Neuronal stem cell (in vitro differentiated cells): ENCODE results near the gene TBK1.

Source experiments
- DNase-seq: peaks from one replicate; pipeline ENCODE4 v3.0.0-alpha.2; 2013; ENCODE audit warnings: low spot score
- H2AFZ ChIP-seq: one replicate; pipeline ENCODE4 v1.6.1; 2013; ENCODE audit warnings: mild to moderate bottlenecking, low read length, inconsistent platforms
- H2AK5ac ChIP-seq: 2 replicates; pipeline ENCODE4 v1.6.1; 2013; ENCODE audit warnings: low read depth, mild to moderate bottlenecking, inconsistent platforms, low read length, moderate library complexity, mixed read lengths
- H2BK120ac ChIP-seq: 2 replicates; pipeline ENCODE4 v1.6.1; 2013; ENCODE audit warnings: low read depth, mild to moderate bottlenecking, inconsistent platforms, low read length, moderate library complexity, mixed read lengths
- H2BK12ac ChIP-seq: one replicate; pipeline ENCODE4 v1.6.1; 2013; ENCODE audit warnings: low read length, inconsistent platforms
- H2BK15ac ChIP-seq: 2 replicates; pipeline ENCODE4 v1.6.1; 2013; ENCODE audit warnings: mild to moderate bottlenecking, low read length, inconsistent platforms, mixed read lengths
- H2BK5ac ChIP-seq: one replicate; pipeline ENCODE4 v1.6.1; 2013; ENCODE audit warnings: inconsistent platforms, mild to moderate bottlenecking, low read length, moderate library complexity
- H3K14ac ChIP-seq: one replicate; pipeline ENCODE4 v1.6.1; 2013; ENCODE audit warnings: low read length, inconsistent platforms
- H3K18ac ChIP-seq: 2 replicates; pipeline ENCODE4 v1.6.1; 2013; ENCODE audit warnings: low read length, inconsistent platforms
- H3K23ac ChIP-seq: 2 replicates; pipeline ENCODE4 v1.6.1; 2013; ENCODE audit warnings: low read depth, mild to moderate bottlenecking, mixed read lengths, low read length, inconsistent platforms; ENCODE audit not compliant: poor library complexity
- H3K27ac ChIP-seq: replicated peaks from 3 replicates; pipeline ENCODE4 v1.5.1; 2013; ENCODE audit warnings: low read length, inconsistent platforms
- H3K27me3 ChIP-seq, 3 experiments: 2 replicates each; pipeline ENCODE4 v1.6.1; 2013; ENCODE audit warnings: low read length in 3 of 3, mild to moderate bottlenecking in 2 of 3, inconsistent platforms in 1 of 3, low read depth in 1 of 3, mixed read lengths in 1 of 3, moderate library complexity in 1 of 3; ENCODE audit not compliant: control insufficient read depth in 3 of 3, insufficient read depth in 3 of 3
- H3K36me3 ChIP-seq, 2 donors: replicated peaks in 1 of 2; 2 replicates each; pipeline ENCODE4 v1.6.1; 2013; ENCODE audit warnings: low read length in 2 of 2; ENCODE audit not compliant: control insufficient read depth in 2 of 2, insufficient read depth in 2 of 2
- H3K4ac ChIP-seq: 2 replicates; pipeline ENCODE4 v1.6.1; 2013; ENCODE audit warnings: inconsistent platforms, mild to moderate bottlenecking, low read length, moderate library complexity
- H3K4me1 ChIP-seq, 2 donors: 1 replicate in 1 of 2; 2 replicates in 1 of 2; pipeline ENCODE4 v1.6.1; 2013; ENCODE audit warnings: low read length in 2 of 2, low read depth in 1 of 2; ENCODE audit not compliant: control insufficient read depth in 2 of 2, insufficient read depth in 1 of 2
- H3K4me2 ChIP-seq: one replicate; pipeline ENCODE4 v1.6.1; 2013; ENCODE audit warnings: mild to moderate bottlenecking, low read length, inconsistent platforms; ENCODE audit not compliant: insufficient read depth, poor library complexity, severe bottlenecking
- H3K4me3 ChIP-seq, 2 donors: 2 replicates each; pipeline ENCODE4 v1.5.1; 2013; ENCODE audit warnings: low read length in 2 of 2, mild to moderate bottlenecking in 2 of 2, inconsistent platforms in 1 of 2, moderate library complexity in 1 of 2
- H3K79me1 ChIP-seq: one replicate; pipeline ENCODE4 v1.6.1; 2013; ENCODE audit warnings: low read depth, mild to moderate bottlenecking, inconsistent platforms, low read length, moderate library complexity
- H3K9ac ChIP-seq: one replicate; pipeline ENCODE4 v1.6.1; 2013; ENCODE audit warnings: mild to moderate bottlenecking, low read depth, low read length, inconsistent platforms; ENCODE audit not compliant: poor library complexity
- H3K9me3 ChIP-seq, 2 donors: replicated peaks in 1 of 2; 2 replicates each; pipeline versions ENCODE3 to v1.6.1; 2013; ENCODE audit warnings: low read length in 2 of 2, mild to moderate bottlenecking in 2 of 2, inconsistent platforms in 1 of 2, low read depth in 1 of 2, mixed read lengths in 1 of 2, moderate library complexity in 1 of 2; ENCODE audit not compliant: control insufficient read depth in 2 of 2, insufficient read depth in 1 of 2
- H4K8ac ChIP-seq: one replicate; pipeline ENCODE4 v1.6.1; 2013; ENCODE audit warnings: low read depth, mild to moderate bottlenecking, inconsistent platforms, low read length, moderate library complexity
- H4K91ac ChIP-seq: one replicate; pipeline ENCODE4 v1.6.1; 2013; ENCODE audit warnings: low read length, low read depth, mild to moderate bottlenecking, inconsistent platforms; ENCODE audit not compliant: poor library complexity
- WGBS, 2 donors: extraction: QIAGEN DNeasy Blood & Tissue Kit; methylation state at CpG; one replicate each; pipeline ENCODE4 v1.1.7; 2013; ENCODE audit warnings: missing lambda C conversion rate in 2 of 2, mixed read lengths in 1 of 2; ENCODE audit not compliant: insufficient read length in 2 of 2, insufficient replicate concordance in 1 of 2; ENCODE audit errors: extremely low coverage in 2 of 2; 5-methylcytosine and 5-hydroxymethylcytosine counted together

The TBK1 gene

GRCh38 chr12:64545081-64545382, 93.1 kb downstream of the TBK1 start:
- Histone ChIP-seq H3K79me1 (no peaks in the 10 kb centered on the region), H3K18ac (no peak overlapping the region), H2BK120ac (no peak overlapping the region), H3K9me3 (peaks cover 0 to 4% of the 10 kb centered on the region in 2 donors), H2AFZ (no peak overlapping the region), H3K4me1 (no peaks in the 10 kb centered on the region), H2BK5ac (no peak overlapping the region), H3K4ac (no peak overlapping the region), H3K27me3 (no peaks in the 10 kb centered on the region), H3K23ac (no peak overlapping the region), H4K8ac (no peak overlapping the region), H3K9ac (no peak overlapping the region), H4K91ac (no peak overlapping the region), H2AK5ac (no peak overlapping the region), H3K27ac (no peak overlapping the region), H3K36me3 (no peaks in the 10 kb centered on the region), H3K4me3 (no peak overlapping the region), H2BK12ac (no peak overlapping the region), H3K14ac (no peak overlapping the region), H2BK15ac (no peak overlapping the region), H3K4me2 (no peak overlapping the region)
- no CpG with 5 or more reads among the region's 3 CpGs for WGBS, 2 donors
- no peak for DNase-seq

GRCh38 chr12:64549108-64549507, 97.2 kb downstream of the TBK1 start:
- Histone ChIP-seq H3K4me2 (no peak overlapping the region), H3K9ac (no peak overlapping the region), H2BK15ac (no peak overlapping the region), H2BK12ac (no peak overlapping the region), H3K9me3 (peaks cover 0 to 1% of the 10 kb centered on the region in 2 donors), H2BK120ac (no peak overlapping the region), H3K36me3 (no peaks in the 10 kb centered on the region), H4K91ac (no peak overlapping the region), H3K79me1 (no peaks in the 10 kb centered on the region), H3K23ac (no peak overlapping the region), H3K4ac (no peak overlapping the region), H2BK5ac (no peak overlapping the region), H3K27me3 (no peaks in the 10 kb centered on the region), H4K8ac (no peak overlapping the region), H3K4me3 (no peak overlapping the region), H3K18ac (no peak overlapping the region), H3K4me1 (no peaks in the 10 kb centered on the region), H2AK5ac (no peak overlapping the region), H2AFZ (peak overlapping the region; percentile 63), H3K27ac (no peak overlapping the region), H3K14ac (no peak overlapping the region)
- DNase-seq: no peak
- no CpG with 5 or more reads among the region's 1 CpG for WGBS, 2 donors

GRCh38 chr12:64550755-64551154, 98.8 kb downstream of the TBK1 start:
- Histone ChIP-seq H3K14ac (no peak overlapping the region), H3K36me3 (no peaks in the 10 kb centered on the region), H2AFZ (peak overlapping the region; percentile 12), H4K8ac (no peak overlapping the region), H2BK15ac (no peak overlapping the region), H3K9ac (no peak overlapping the region), H3K27ac (no peak overlapping the region), H3K9me3 (no peaks in the 10 kb centered on the region), H2BK5ac (no peak overlapping the region), H4K91ac (no peak overlapping the region), H3K27me3 (no peaks in the 10 kb centered on the region), H3K79me1 (no peaks in the 10 kb centered on the region), H2BK12ac (no peak overlapping the region), H3K4ac (no peak overlapping the region), H3K4me3 (no peak overlapping the region), H3K4me2 (no peak overlapping the region), H2BK120ac (no peak overlapping the region), H3K18ac (no peak overlapping the region), H2AK5ac (no peak overlapping the region), H3K4me1 (no peaks in the 10 kb centered on the region), H3K23ac (no peak overlapping the region)
- DNase-seq: no peak
- WGBS, 2 donors: no CpG with 5 or more reads among the region's 3 CpGs

GRCh38 chr12:64551676-64552075, 99.8 kb downstream of the TBK1 start:
- no peak overlapping the region for H3K14ac ChIP-seq

More at GRCh38 chr12:64551676-64552075, 99.8 kb downstream of the TBK1 start:
- Histone ChIP-seq H2BK120ac (no peak overlapping the region), H3K9me3 (no peaks in the 10 kb centered on the region), H3K4me3 (no peak overlapping the region), H3K4me2 (no peak overlapping the region), H4K91ac (no peak overlapping the region), H2AFZ (no peak overlapping the region), H3K23ac (no peak overlapping the region), H3K27ac (no peak overlapping the region), H4K8ac (no peak overlapping the region), H3K4ac (no peak overlapping the region), H2BK5ac (no peak overlapping the region), H3K9ac (no peak overlapping the region), H2AK5ac (no peak overlapping the region), H3K79me1 (no peaks in the 10 kb centered on the region), H2BK15ac (no peak overlapping the region), H2BK12ac (no peak overlapping the region), H3K27me3 (no peaks in the 10 kb centered on the region), H3K4me1 (no peaks in the 10 kb centered on the region), H3K36me3 (no peaks in the 10 kb centered on the region), H3K18ac (no peak overlapping the region)
- WGBS, 2 donors: no CpG with 5 or more reads among the region's 7 CpGs
- DNase-seq: no peak
